Keratinocyte (primary cell): ENCODE results near the gene XIAP. TPM values are rescaled to one million over a fixed set of nuclear protein-coding genes. Genes with fewer than 3 reads are reported as not detected.

ENCODE experiments used
- DNase-seq: peaks from one replicate; pipeline ENCODE4 v3.0.0-alpha.2; 2011; ENCODE audit warnings: low read depth, missing footprints, low spot score
- FAIRE-seq: peaks from 2 replicates; lab custom pipeline; 2011; peaks lifted over from hg19 to GRCh38; lab: Jason Lieb, UNC
- H2AFZ ChIP-seq: 2 replicates; pipeline ENCODE4 v1.6.0; 2012; ENCODE audit warnings: low read length, control low read depth, inconsistent platforms; ENCODE audit not compliant: control insufficient read depth
- H3K27ac ChIP-seq: 2 replicates; pipeline ENCODE4 v1.5.1; 2011; ENCODE audit warnings: low read length; ENCODE audit not compliant: control insufficient read depth, insufficient read depth
- H3K27me3 ChIP-seq: 3 replicates; pipeline ENCODE4 v1.6.0; 2011; ENCODE audit warnings: low read length; ENCODE audit not compliant: control insufficient read depth, insufficient read depth; ENCODE audit errors: extremely low read depth
- H3K36me3 ChIP-seq, 2 experiments: 2 replicates in 1 of 2; 3 replicates in 1 of 2; pipeline ENCODE4 v1.5.1; 2011; ENCODE audit warnings: low read length in 2 of 2, mild to moderate bottlenecking in 1 of 2; ENCODE audit not compliant: control insufficient read depth in 2 of 2, insufficient read depth in 2 of 2; ENCODE audit errors: extremely low read depth in 1 of 2
- H3K4me1 ChIP-seq: 3 replicates; pipeline ENCODE4 v1.5.1; 2011; ENCODE audit warnings: low read length; ENCODE audit not compliant: control insufficient read depth, insufficient read depth; ENCODE audit errors: extremely low read depth
- H3K4me2 ChIP-seq: 3 replicates; pipeline ENCODE4 v1.6.0; 2011; ENCODE audit warnings: low read depth, low read length; ENCODE audit not compliant: control insufficient read depth, insufficient read depth; ENCODE audit errors: extremely low read depth
- H3K4me3 ChIP-seq, 3 experiments: fragments of 200-600 bp in 1 of 3; sonication (generic) in 1 of 3; 2 replicates in 2 of 3; 3 replicates in 1 of 3; pipeline ENCODE4 v1.5.1; 2011 to 2016; ENCODE audit warnings: low read length in 3 of 3, mild to moderate bottlenecking in 3 of 3, control low read depth in 2 of 3, inconsistent platforms in 1 of 3, low read depth in 1 of 3, mixed read lengths in 1 of 3, mixed run types in 1 of 3, moderate library complexity in 1 of 3; ENCODE audit not compliant: control insufficient read depth in 2 of 3, insufficient read depth in 2 of 3; ENCODE audit errors: extremely low read depth in 1 of 3
- H3K79me2 ChIP-seq: 2 replicates; pipeline ENCODE4 v1.6.0; 2012; ENCODE audit warnings: low read length; ENCODE audit not compliant: control insufficient read depth, insufficient read depth
- H3K9ac ChIP-seq: 3 replicates; pipeline ENCODE4 v1.6.0; 2011; ENCODE audit warnings: low read length; ENCODE audit not compliant: control insufficient read depth, insufficient read depth; ENCODE audit errors: extremely low read depth
- H3K9me1 ChIP-seq: 3 replicates; pipeline ENCODE4 v1.6.0; 2011; ENCODE audit warnings: low read length; ENCODE audit not compliant: control insufficient read depth, insufficient read depth; ENCODE audit errors: extremely low read depth
- H3K9me3 ChIP-seq: 2 replicates; pipeline ENCODE4 v1.5.1; 2012; ENCODE audit warnings: low read depth, low read length; ENCODE audit not compliant: control insufficient read depth
- H4K20me1 ChIP-seq: 3 replicates; pipeline ENCODE4 v1.6.0; 2011; ENCODE audit warnings: low read length; ENCODE audit not compliant: control insufficient read depth, insufficient read depth; ENCODE audit errors: extremely low read depth
- EZH2 ChIP-seq: IDR thresholded peaks from one replicate; pipeline ENCODE4 v1.6.1; 2012; ENCODE audit warnings: inconsistent platforms, mild to moderate bottlenecking, low read length, moderate library complexity
- dilution Hi-C: fragments of 300-500 bp; cut with MboI; formaldehyde crosslinking; loops from one replicate; pipeline ENCODE4 v1.7.0; 2020; ENCODE audit warnings: low sequenced_read_pairs; ENCODE audit not compliant: extremely low pct_ligation_motif_present
- polyA plus RNA-seq, 5 experiments: library from polyadenylated mRNA; depleted of rRNA in 3 of 5; stranded (reverse) in 3 of 5; stranded (forward) in 1 of 5; unstranded in 1 of 5; fragments of >200 nt; gene quantifications; 1 replicate in 1 of 5; 2 replicates in 3 of 5; 3 replicates in 1 of 5; pipeline versions ENCODE4 v1.2.1 to v1.2.3, GENCODE V29; 2011 to 2012; ENCODE audit warnings: missing spikeins in 2 of 5, low read depth in 1 of 5, low replicate concordance in 1 of 5
- TF ChIP-seq, protein P1 (sequence below), 3 experiments: IDR thresholded peaks in 1 of 3; conservative IDR thresholded peaks in 1 of 3; optimal IDR thresholded peaks in 1 of 3; 2 replicates in 2 of 3; 3 replicates in 1 of 3; pipeline versions ENCODE3 to v1.5.1; 2011; ENCODE audit warnings: low read length in 3 of 3, mild to moderate bottlenecking in 3 of 3, moderate library complexity in 2 of 3, control low read depth in 1 of 3, inconsistent platforms in 1 of 3; ENCODE audit not compliant: insufficient read depth in 2 of 3; ENCODE audit errors: extremely low read depth in 1 of 3

The XIAP gene
- polyA plus RNA-seq, 1 donor (not counting 4 experiments of a cell fraction or from before 2014, with no cell fraction given) = 18.3 TPM

DNA sequence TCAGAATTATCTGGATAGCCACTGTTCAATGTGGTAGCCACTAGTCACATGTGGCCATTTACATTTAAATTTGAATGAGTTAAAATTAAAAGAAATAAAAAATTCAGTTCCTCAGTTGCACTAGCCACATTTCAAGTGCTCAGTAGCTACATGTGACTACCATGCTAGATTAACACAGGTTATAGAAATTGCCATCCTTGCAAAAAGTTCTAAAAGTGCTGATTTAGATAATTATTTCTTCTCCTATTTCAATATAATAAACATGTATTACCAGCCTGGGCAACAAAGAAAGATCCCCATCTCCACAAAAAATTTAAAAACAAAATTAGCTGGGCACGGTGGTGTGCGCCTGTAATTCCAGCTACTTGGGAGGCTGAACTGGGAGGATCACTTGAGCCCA, 90.0 kb downstream of the XIAP start:
- Histone ChIP-seq H4K20me1 (no peaks in the 10 kb centered on the region), H3K27me3 (no peaks in the 10 kb centered on the region), H3K79me2 (no peaks in the 10 kb centered on the region), H3K36me3 (no peaks in the 10 kb centered on the region), H3K4me3 (no peak overlapping the region), H3K9me1 (no peaks in the 10 kb centered on the region), H3K9ac (no peak overlapping the region), H3K9me3 (no peaks in the 10 kb centered on the region), H3K4me2 (no peak overlapping the region), H3K4me1 (no peaks in the 10 kb centered on the region), H3K27ac (no peak overlapping the region), H2AFZ (no peak overlapping the region)
- no peak for FAIRE-seq
- TF ChIP-seq EZH2 = no peak
- TF ChIP-seq, protein P1, sequence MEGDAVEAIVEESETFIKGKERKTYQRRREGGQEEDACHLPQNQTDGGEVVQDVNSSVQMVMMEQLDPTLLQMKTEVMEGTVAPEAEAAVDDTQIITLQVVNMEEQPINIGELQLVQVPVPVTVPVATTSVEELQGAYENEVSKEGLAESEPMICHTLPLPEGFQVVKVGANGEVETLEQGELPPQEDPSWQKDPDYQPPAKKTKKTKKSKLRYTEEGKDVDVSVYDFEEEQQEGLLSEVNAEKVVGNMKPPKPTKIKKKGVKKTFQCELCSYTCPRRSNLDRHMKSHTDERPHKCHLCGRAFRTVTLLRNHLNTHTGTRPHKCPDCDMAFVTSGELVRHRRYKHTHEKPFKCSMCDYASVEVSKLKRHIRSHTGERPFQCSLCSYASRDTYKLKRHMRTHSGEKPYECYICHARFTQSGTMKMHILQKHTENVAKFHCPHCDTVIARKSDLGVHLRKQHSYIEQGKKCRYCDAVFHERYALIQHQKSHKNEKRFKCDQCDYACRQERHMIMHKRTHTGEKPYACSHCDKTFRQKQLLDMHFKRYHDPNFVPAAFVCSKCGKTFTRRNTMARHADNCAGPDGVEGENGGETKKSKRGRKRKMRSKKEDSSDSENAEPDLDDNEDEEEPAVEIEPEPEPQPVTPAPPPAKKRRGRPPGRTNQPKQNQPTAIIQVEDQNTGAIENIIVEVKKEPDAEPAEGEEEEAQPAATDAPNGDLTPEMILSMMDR (optimal IDR thresholded peaks at IDR 0.05 in 1 of 3, IDR thresholded peaks at IDR 0.05 in 1 of 3, conservative IDR thresholded peaks at IDR 0.05 in 1 of 3; ENCODE audit: extremely low read depth in 1 of 3, insufficient read depth in 2 of 3, low read length in 3 of 3) = no peak
- dilution Hi-C loops = no loop called here
- DNase-seq = no peak

DNA sequence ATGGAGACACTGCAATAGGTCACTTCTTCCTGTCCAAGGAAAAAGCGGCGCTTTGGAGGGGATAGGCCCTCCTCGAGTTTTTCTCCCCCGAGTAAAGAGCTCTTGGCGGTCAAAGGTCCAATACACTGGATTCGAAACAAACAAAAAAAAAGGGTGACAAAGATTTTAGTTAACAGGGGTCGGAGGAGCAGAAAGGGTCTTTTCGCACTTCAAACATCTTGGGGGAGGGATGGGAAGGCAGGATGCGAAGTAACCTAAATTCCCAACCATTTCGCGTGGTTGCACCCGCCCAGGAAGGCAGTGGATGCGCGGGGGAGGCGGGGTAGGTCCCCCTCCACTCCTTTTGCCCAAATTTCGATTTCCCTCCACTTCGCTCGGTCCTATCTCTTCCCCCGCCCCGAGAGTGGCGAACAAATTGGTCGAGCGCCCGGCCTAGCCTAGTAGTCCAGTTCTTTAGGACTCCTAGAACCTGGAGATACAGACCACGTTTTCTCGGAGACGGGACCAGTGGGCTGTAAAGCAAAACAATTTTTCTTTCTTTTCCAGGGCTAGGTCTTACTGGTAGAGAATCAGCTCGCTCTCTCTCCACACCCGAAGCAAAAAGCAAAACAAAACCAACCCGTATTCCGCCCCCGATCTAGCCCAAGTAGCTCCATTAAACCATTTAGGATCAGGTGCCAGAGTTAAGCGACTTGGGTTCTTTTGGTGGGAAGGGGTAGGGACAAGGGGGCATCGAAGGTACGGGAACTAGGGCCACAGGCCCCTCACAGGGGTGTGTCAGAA, 99.6 kb downstream of the XIAP start:
- Histone ChIP-seq H3K36me3 (no peaks in the 10 kb centered on the region), H3K4me2 (peak overlapping the region; percentile 80), H3K9me3 (no peaks in the 10 kb centered on the region), H3K79me2 (peaks cover 18% of the 10 kb centered on the region), H4K20me1 (no peaks in the 10 kb centered on the region), H3K4me1 (peaks cover 3% of the 10 kb centered on the region), H3K4me3 (peak overlapping the region; percentile 49 to 67 (median 63)), H2AFZ (peak overlapping the region; percentile 61), H3K27me3 (no peaks in the 10 kb centered on the region), H3K27ac (peak overlapping the region; percentile 91), H3K9me1 (no peaks in the 10 kb centered on the region), H3K9ac (peak overlapping the region; percentile 85)
- TF ChIP-seq, protein P1 (optimal IDR thresholded peaks at IDR 0.05 in 1 of 3, IDR thresholded peaks at IDR 0.05 in 1 of 3, conservative IDR thresholded peaks at IDR 0.05 in 1 of 3; ENCODE audit: extremely low read depth in 1 of 3, insufficient read depth in 2 of 3, low read length in 3 of 3) = no peak
- TF ChIP-seq EZH2 = no peak
- FAIRE-seq (no peak), DNase-seq (no peak)
- dilution Hi-C loops = no loop called here
